DMS114 treated with DMSO at 0.1 percent for 48 hours (cell line): ENCODE measurements around the gene PCDHGA3.
A peak's percentile ranks its signal among the peaks of the same experiment; 100 is the strongest.
"Not testable (repeated sequence)": the region's sequence is repeated elsewhere in the genome, so short reads cannot be mapped to it uniquely, and the experiment has no call there.

Experiments used
- DNase-seq: peaks from one replicate; lab custom pipeline; 2025; ENCODE audit not compliant: unreplicated experiment; lab: John Stamatoyannopoulos, UW

PCDHGA3 gene

GRCh38 chr5:141343242-141343952 is at the start of gene PCDHGA3:
Gene PCDHGA3 (plus strand): TSS chr5:141343829. CDS start chr5:141344034, 205 bp downstream.
- DNase-seq: peak; percentile 76

GRCh38 chr5:141298376-141298775 is 45.3 kb upstream of the PCDHGA3 start:
- no peak for DNase-seq

GRCh38 chr5:141303756-141304155 is 39.9 kb upstream of the PCDHGA3 start, which contains the start of gene SLC25A2:
Gene SLC25A2 (minus strand): TSS chr5:141304049. CDS start chr5:141303865, 184 bp downstream.
- DNase-seq: no peak

GRCh38 chr5:141306630-141307029 is 37.0 kb upstream of the PCDHGA3 start:
- DNase-seq: no peak

GRCh38 chr5:141313711-141314110 is 29.9 kb upstream of the PCDHGA3 start:
- DNase-seq: no peak

- not testable (repeated sequence) for DNase-seq
Observed at GRCh38 chr5:141316963-141317362, 26.7 kb upstream of the PCDHGA3 start.

- DNase-seq: no peak
Observed at GRCh38 chr5:141319202-141319601, 24.4 kb upstream of the PCDHGA3 start.

- no peak for DNase-seq
Observed at GRCh38 chr5:141319699-141320098, 23.9 kb upstream of the PCDHGA3 start.

GRCh38 chr5:141320225-141321169 is 23.1 kb upstream of the PCDHGA3 start, which contains the start of gene TAF7:
Gene TAF7 (minus strand): TSS chr5:141320784. CDS start chr5:141320044, 740 bp downstream.
- peak; percentile 86 for DNase-seq

GRCh38 chr5:141322261-141322660 is 21.4 kb upstream of the PCDHGA3 start:
- DNase-seq: no peak

GRCh38 chr5:141326088-141326854 is 17.4 kb upstream of the PCDHGA3 start:
- DNase-seq: peak; percentile 26

GRCh38 chr5:141328231-141328630 is 15.4 kb upstream of the PCDHGA3 start:
- no peak for DNase-seq

GRCh38 chr5:141330299-141331080 is 13.1 kb upstream of the PCDHGA3 start, which contains the start of gene PCDHGA1:
Gene PCDHGA1 (plus strand): TSS chr5:141330514.
- no peak for DNase-seq

- not testable (repeated sequence) for DNase-seq
Observed at GRCh38 chr5:141332571-141332970, 11.1 kb upstream of the PCDHGA3 start.

GRCh38 chr5:141338538-141339306 is 4.9 kb upstream of the PCDHGA3 start, which contains the start of gene PCDHGA2:
Gene PCDHGA2 (plus strand): TSS chr5:141338760.
- DNase-seq: no peak

- DNase-seq: not testable (repeated sequence)
Observed at GRCh38 chr5:141340781-141341354, 2.8 kb upstream of the PCDHGA3 start.

- no peak for DNase-seq
Observed at GRCh38 chr5:141342773-141343172, 856 bp upstream of the PCDHGA3 start.

- peak; percentile 52 for DNase-seq
Observed at GRCh38 chr5:141343953-141344463, 379 bp downstream of the PCDHGA3 start.

GRCh38 chr5:141345327-141345726 is 1.7 kb downstream of the PCDHGA3 start:
- DNase-seq: no peak
